SW 1271 (cell line): ENCODE data around the gene C4A.
"Not testable (repeated sequence)": the region's sequence is repeated elsewhere in the genome, so short reads cannot be mapped to it uniquely, and the experiment has no call there.

Experiments
- DNase-seq, 2 experiments: peaks; one replicate each; lab custom pipeline; 2025; lab: John Stamatoyannopoulos, UW

C4A gene

DNA sequence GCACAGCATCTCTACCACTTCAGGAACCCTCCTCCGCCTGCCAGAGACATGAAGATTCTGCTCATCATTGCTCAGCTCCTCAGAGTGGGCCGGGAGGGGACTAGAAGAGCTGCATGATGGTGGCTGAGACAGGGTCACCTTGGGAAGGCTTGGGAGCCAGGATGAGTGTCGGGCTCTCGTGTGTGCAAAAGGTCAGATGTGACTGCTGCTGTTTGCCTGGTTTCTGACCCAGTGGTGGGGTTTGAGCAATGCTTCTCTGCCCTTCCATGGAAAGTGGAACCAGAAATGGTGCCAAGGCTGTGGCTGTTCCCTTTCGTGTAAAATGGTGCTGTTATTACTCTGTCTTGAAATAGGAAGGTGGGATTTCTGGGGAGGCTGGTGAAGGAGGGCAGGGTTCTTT is 859 bp upstream of the C4A start:
- DNase-seq, result not testable (repeated sequence)

- not testable (repeated sequence) for DNase-seq
Measured at GRCh38 chr6:31989363-31989762, 7.5 kb downstream of the C4A start.

GRCh38 chr6:31994421-31994820 is 12.6 kb downstream of the C4A start:
- not testable (repeated sequence) for DNase-seq

GRCh38 chr6:31996385-31996784 is 14.5 kb downstream of the C4A start:
- DNase-seq, result not testable (repeated sequence)

DNA sequence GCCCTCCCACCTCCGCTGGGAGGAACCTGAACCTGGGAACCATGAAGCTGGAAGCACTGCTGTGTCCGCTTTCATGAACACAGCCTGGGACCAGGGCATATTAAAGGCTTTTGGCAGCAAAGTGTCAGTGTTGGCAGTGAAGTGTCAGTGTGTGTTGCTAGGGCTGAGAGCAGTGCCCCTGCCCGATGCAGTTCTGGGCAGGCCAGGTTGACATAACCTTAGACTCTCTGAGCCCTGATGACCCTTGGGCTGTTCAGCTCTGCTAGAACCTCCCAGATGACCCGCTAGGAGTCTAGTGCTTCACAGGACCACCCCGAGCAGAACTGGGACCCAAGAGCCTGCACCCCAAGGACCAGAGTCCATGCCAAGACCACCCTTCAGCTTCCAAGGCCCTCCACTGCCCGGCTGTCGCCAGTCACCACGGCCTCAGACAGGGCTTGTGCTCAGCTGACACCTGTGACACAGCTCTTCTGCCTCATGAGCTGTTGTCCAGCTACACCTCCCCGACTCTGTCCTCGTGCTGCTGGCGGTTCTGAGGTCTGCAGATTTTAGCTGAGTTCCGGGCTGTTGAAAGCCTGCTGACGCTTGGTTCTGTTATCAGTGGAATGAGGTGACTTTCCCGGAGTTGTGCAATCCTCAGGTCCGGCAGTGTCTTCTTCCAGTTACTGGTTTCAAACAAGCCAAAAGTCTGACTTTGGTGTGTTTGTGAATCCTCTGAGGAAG is 20.9 kb downstream of the C4A start:
- DNase-seq, result not testable (repeated sequence)

- DNase-seq, result not testable (repeated sequence)
Measured at GRCh38 chr6:32003301-32003700, 21.4 kb downstream of the C4A start.

GRCh38 chr6:32004393-32004792 is 22.5 kb downstream of the C4A start:
- DNase-seq, result not testable (repeated sequence)

- not testable (repeated sequence) for DNase-seq
Measured at GRCh38 chr6:32004864-32005537, 23.1 kb downstream of the C4A start.

- DNase-seq, result not testable (repeated sequence)
Measured at GRCh38 chr6:32005538-32005880, 23.7 kb downstream of the C4A start.

GRCh38 chr6:32005991-32006529 is 24.2 kb downstream of the C4A start:
- not testable (repeated sequence) for DNase-seq

DNA sequence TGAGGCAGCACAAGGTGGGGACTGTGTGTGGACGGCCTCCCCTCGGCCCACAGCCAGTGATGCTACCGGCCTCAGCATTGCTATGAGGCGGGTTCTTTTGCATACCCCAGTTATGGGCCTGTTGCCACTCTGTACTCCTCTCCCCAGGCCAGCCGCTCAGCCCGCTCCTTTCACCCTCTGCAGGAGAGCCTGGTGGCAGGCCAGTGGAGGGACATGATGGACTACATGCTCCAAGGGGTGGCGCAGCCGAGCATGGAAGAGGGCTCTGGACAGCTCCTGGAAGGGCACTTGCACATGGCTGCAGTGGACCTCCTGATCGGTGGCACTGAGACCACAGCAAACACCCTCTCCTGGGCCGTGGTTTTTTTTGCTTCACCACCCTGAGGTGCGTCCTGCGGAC is 25.2 kb downstream of the C4A start:
- DNase-seq, result not testable (repeated sequence)

- DNase-seq, result not testable (repeated sequence)
Measured at GRCh38 chr6:32008037-32008436, 26.2 kb downstream of the C4A start.

- not testable (repeated sequence) for DNase-seq
Measured at GRCh38 chr6:32008616-32009015, 26.8 kb downstream of the C4A start.

GRCh38 chr6:32009537-32009936 is 27.7 kb downstream of the C4A start:
- DNase-seq, result not testable (repeated sequence)

DNA sequence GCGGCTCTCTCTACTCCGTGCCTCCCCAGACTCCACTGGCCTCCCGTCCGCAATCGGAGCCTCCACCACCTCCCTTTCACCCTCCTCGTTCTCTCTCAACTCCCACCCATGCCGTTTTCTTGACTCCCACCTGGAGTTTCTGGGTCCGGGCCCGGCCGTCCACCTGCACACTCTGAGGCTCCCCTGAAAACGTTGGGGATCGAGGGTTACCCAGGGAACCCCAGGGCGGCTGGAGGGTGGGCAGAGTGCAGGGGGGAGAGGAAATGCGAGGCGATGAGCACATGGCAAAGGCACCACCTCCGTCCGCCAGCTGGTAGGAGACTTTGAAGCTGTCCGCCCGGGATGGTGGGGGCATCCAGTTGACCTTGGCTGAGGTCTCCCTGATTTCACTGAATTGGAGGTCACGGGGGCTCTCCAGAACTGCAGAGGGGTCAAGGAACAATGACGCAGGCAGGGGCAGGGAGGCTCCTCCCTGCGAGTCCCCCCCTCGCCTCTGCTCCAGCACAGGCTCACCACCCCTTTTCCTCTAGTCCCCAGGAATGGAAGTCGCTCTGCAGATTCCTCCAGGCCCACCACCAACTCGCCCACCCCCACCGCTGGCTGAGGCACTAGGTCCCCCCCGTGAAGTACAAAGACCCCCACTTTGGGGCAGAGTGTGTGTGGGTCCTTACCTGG is 29.1 kb downstream of the C4A start:
- DNase-seq, result not testable (repeated sequence)

DNA sequence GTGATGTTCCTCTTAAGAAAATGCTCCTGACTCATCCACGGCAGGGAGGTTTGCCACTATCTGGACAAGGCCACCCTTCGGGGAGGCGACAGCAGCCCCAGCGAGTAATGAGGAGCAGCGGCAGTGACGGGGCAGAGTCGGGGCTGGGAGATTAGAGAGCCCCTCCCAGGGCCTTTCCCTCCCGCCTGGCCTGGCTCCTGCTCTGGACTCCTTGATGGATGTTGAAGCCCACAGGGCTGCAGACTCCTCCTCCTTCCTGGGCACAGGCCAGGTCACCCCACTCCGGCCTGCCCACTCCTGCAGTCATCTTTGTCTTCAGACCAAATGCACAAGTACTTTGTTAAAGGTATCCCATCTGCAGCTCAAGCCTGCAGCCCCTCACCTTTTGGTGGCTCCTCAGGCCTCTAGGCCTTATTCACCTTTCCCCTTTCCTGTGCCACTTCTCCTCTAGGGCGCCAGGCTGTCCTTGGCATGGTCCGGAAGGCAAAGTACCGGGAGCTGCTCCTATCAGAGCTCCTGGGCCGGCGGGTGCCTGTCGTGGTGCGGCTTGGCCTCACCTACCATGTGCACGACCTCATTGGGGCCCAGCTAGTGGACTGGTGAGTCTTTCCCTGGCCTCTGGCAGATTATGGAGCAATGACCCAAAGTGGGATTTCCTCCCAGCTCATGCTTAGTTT is 31.2 kb downstream of the C4A start:
- DNase-seq, result not testable (repeated sequence)

DNA sequence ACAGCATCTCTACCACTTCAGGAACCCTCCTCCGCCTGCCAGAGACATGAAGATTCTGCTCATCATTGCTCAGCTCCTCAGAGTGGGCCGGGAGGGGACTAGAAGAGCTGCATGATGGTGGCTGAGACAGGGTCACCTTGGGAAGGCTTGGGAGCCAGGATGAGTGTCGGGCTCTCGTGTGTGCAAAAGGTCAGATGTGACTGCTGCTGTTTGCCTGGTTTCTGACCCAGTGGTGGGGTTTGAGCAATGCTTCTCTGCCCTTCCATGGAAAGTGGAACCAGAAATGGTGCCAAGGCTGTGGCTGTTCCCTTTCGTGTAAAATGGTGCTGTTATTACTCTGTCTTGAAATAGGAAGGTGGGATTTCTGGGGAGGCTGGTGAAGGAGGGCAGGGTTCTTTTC is 31.9 kb downstream of the C4A start:
- DNase-seq, result not testable (repeated sequence)

DNA sequence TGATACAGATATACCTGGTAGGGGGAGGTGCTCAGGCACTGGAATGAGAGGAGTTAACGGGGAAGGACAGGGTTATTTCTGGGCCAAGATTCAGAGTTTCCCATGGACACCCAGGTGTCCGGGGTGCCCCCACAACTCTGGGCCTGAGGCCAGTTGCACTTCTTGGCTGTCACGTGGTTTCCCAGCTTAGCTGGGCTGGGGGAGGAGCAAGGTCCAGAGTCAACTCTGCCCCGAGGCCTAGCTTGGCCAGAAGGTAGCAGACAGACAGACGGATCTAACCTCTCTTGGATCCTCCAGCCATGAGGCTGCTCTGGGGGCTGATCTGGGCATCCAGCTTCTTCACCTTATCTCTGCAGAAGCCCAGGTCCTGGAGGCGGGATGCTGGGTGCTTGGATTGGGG is 32.7 kb downstream of the C4A start, which contains the start of gene C4B:
Gene C4B, plus strand, starts transcription at position 249 of the 400 bp plus-strand sequence. Its CDS starts 51 bp downstream, at position 300.
- not testable (repeated sequence) for DNase-seq

DNA sequence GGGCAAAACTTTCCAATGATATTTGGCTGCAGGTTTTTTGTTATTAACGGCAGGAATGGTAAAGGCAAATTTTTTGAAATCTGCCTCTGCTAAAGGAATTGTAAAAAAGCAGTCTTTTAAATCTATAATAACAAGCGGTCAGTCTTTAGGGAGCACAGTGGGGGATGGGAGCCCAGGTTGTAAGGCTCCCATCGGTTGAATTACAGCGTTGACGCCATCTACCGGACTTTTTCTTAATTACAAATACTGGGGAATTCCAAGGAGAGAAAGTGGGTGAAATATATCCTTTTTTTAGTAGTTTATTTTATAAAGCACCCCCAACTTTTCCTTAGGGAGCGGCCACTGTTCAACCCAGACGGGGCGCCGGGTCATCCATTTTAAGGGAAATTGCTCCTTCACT is 40.2 kb downstream of the C4A start:
- DNase-seq, result not testable (repeated sequence)

DNA sequence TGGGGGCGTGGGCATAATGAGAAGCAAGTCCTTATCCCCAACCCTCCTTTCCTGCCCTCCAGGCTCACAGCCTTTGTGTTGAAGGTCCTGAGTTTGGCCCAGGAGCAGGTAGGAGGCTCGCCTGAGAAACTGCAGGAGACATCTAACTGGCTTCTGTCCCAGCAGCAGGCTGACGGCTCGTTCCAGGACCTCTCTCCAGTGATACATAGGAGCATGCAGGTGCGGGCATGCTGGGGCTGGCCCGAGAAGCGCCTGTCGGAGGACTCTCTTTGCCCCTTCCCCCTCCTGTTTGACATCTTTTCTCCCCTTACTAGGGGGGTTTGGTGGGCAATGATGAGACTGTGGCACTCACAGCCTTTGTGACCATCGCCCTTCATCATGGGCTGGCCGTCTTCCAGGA is 46.8 kb downstream of the C4A start:
- not testable (repeated sequence) for DNase-seq

DNA sequence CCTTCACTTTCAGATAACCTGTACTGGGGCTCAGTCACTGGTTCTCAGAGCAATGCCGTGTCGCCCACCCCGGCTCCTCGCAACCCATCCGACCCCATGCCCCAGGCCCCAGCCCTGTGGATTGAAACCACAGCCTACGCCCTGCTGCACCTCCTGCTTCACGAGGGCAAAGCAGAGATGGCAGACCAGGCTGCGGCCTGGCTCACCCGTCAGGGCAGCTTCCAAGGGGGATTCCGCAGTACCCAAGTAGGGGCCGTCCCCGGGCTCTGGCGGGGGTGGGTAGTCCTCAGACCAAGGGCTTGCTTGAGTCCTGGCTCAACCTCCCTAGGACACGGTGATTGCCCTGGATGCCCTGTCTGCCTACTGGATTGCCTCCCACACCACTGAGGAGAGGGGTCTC is 47.7 kb downstream of the C4A start:
- not testable (repeated sequence) for DNase-seq
